Activated CD8-positive, alpha-beta T cell treated with anti-CD3 and anti-CD28 coated beads, Interleukin-2, amount 10 ng/mL, durations not matched to agents 7 days and 5 days (primary cell): ENCODE measurements around the gene ZFAND6. TPM values are rescaled to one million over a fixed set of nuclear protein-coding genes. Genes with fewer than 3 reads are reported as not detected.
A peak's percentile ranks its signal among the peaks of the same experiment; 100 is the strongest.
"Not testable (repeated sequence)": the region's sequence is repeated elsewhere in the genome, so short reads cannot be mapped to it uniquely, and the experiment has no call there.

Source experiments
- ATAC-seq: fragments of 150-1000 bp; cut with Tn5 transposase; one replicate; pipeline ENCODE4 v1.10.0; 2021; ENCODE audit warnings: moderate library complexity
- CTCF ChIA-PET: fragments of 350-600 bp; sonication (Branson Sonifier 250); formaldehyde crosslinking; loops from one replicate; lab custom pipeline; 2021; ENCODE audit warnings: antibody characterized with exemption; lab: Charles Lee
- POLR2A ChIA-PET: fragments of 350-600 bp; sonication (Branson Sonifier 250); formaldehyde crosslinking; loops from one replicate; lab custom pipeline; 2021; ENCODE audit warnings: antibody characterized with exemption; lab: Charles Lee
- DNase-seq: peaks from one replicate; pipeline ENCODE4 v3.0.0-alpha.2; 2020
- H3K27ac Mint-ChIP-seq: one replicate; pipeline ENCODE4 v1.8.0; 2021; ENCODE audit warnings: mild to moderate bottlenecking, mixed read lengths
- H3K27me3 Mint-ChIP-seq: one replicate; pipeline ENCODE4 v1.8.0; 2021; ENCODE audit warnings: low read depth, mixed read lengths
- H3K36me3 Mint-ChIP-seq: one replicate; pipeline ENCODE4 v1.8.0; 2021; ENCODE audit warnings: low read depth, mixed read lengths
- H3K4me1 Mint-ChIP-seq: one replicate; pipeline ENCODE4 v1.8.0; 2021; ENCODE audit warnings: low read depth, mixed read lengths
- H3K4me3 Mint-ChIP-seq: one replicate; pipeline ENCODE4 v1.8.0; 2021; ENCODE audit warnings: mild to moderate bottlenecking, mixed read lengths
- H3K9me3 Mint-ChIP-seq: one replicate; pipeline ENCODE4 v1.8.0; 2022; ENCODE audit warnings: mixed read lengths; ENCODE audit not compliant: insufficient read depth
- total RNA-seq, 2 experiments: library from RNA; stranded (reverse); gene quantifications; one replicate each; pipeline ENCODE4 v1.2.3, GENCODE V29; 2021

Gene ZFAND6
- total RNA-seq, 2 experiments from 2014 or later = 49.9 to 53.1 TPM

DNA sequence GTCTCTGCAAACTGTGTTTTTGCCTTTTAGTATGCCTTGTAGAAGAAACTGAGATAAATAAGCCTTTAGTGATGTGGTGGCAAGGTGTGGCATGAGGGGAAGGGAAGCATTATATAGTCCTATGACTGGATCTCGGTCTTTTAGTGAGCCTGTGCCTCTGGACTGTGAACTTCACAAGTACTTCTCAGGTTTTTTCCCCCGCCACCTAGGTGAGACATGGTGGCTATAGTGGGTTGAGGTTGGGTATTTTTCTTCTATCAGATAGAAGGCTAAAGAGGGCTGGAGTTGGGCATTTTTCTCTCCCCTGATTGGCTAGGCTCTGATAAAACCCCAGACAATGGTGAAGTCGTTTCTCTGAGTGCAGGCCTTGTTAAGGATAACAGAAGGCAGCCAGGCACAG is 38.7 kb upstream of the ZFAND6 start:
- Mint-ChIP-seq H3K27me3 (peaks cover 5% of the 10 kb centered on the region), H3K36me3 (peaks cover 2% of the 10 kb centered on the region)

DNA sequence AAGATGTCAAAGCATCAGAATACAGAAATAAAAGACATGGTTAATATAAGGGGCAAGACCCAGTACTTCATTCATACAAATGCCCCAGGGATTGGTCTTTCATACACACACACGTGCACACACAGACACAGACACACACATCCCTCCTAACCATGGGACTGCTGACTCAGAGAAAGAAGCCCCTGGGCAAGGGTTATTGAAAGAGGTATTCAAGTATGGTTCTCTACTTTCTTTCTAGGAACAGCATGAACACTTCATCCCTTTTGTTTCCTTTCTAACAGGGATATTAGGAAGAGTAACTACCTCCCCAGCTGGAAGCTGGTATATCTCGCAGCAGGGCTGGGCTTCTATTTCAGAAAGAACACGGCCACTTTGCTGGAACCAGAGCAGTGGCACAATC is 33.2 kb upstream of the ZFAND6 start:
- no peak overlapping the region for H3K4me3 Mint-ChIP-seq
- ATAC-seq (no peak), DNase-seq (no peak)
- no peak overlapping the region for H3K27ac Mint-ChIP-seq
- H3K27me3 Mint-ChIP-seq = peaks cover 11% of the 10 kb centered on the region
- H3K9me3 Mint-ChIP-seq = peaks cover 4% of the 10 kb centered on the region
- peaks cover 16% of the 10 kb centered on the region for H3K4me1 Mint-ChIP-seq
- H3K36me3 Mint-ChIP-seq = peaks cover 2% of the 10 kb centered on the region
- ChIA-PET POLR2A (no interaction called here), CTCF (no interaction called here)

More for the DNA sequence above, 38.7 kb upstream of the ZFAND6 start:
- CTCF ChIA-PET = no interaction called here
- POLR2A ChIA-PET = no interaction called here
- Mint-ChIP-seq H3K4me3 (no peak overlapping the region), H3K4me1 (peaks cover 7% of the 10 kb centered on the region), H3K9me3 (peaks cover 4% of the 10 kb centered on the region), H3K27ac (no peak overlapping the region)
- DNase-seq (no peak), ATAC-seq (no peak)

DNA sequence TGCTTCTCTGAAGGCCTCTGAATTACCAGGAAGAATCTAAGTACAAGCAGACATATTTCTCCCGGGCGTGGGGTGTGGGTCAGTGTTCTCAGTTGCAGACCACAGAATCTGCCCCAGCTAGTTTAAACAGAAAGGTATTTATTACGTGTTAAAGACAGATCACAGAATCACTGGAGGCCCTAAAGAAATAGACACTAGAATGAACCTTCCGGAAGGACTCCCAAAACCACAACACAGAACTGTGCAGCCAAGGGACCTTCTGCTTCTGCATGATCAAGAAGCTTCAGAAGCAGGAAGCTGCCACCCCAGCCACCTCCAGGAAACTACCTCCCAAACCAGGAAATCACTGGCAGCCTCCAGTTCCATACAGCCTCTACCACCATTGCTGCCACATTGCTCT is 32.7 kb upstream of the ZFAND6 start:
- Mint-ChIP-seq H3K9me3 (peaks cover 4% of the 10 kb centered on the region), H3K27me3 (peaks cover 11% of the 10 kb centered on the region), H3K36me3 (peaks cover 2% of the 10 kb centered on the region), H3K4me3 (no peak overlapping the region), H3K27ac (no peak overlapping the region), H3K4me1 (peaks cover 18% of the 10 kb centered on the region)
- POLR2A ChIA-PET = no interaction called here
- CTCF ChIA-PET = interaction anchor here (0.8 kb wide), 1 partner anchor 9 kb away, joined by 3 read pairs; no protein-coding TSS in a partner anchor
- ATAC-seq (no peak), DNase-seq (no peak)

DNA sequence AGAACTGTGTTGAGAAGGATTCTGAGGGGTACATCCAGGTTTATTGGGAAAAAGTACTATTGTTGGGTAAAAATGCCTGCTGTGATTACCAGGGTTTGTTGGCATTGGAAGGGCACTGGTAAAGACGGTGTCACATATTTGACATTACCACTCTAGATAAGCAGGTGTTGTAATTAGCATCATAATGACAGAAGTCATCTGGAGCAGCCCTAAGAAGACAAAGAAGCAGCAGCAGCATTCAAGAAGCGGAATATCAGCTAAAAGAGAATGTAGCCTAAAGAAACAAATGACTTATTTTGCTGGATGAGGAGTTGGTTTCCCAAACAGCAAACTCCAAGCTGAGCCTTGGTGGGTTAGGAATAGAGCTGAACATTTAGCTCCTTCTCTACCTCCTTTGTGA is 30.5 kb upstream of the ZFAND6 start:
- H3K36me3 Mint-ChIP-seq = no peaks in the 10 kb centered on the region
- no peaks in the 10 kb centered on the region for H3K9me3 Mint-ChIP-seq
- ATAC-seq = no peak
- H3K4me1 Mint-ChIP-seq = peaks cover 28% of the 10 kb centered on the region
- no peak overlapping the region for H3K4me3 Mint-ChIP-seq
- ChIA-PET CTCF (interaction anchor here (0.6 kb wide), 1 partner anchor 60 kb away, joined by 3 read pairs; no protein-coding TSS in a partner anchor), POLR2A (interaction anchor here (0.6 kb wide), 1 partner anchor 14 kb away, joined by 4 read pairs; no protein-coding TSS in a partner anchor)
- no peak overlapping the region for H3K27ac Mint-ChIP-seq
- peaks cover 7% of the 10 kb centered on the region for H3K27me3 Mint-ChIP-seq
- DNase-seq = no peak

DNA sequence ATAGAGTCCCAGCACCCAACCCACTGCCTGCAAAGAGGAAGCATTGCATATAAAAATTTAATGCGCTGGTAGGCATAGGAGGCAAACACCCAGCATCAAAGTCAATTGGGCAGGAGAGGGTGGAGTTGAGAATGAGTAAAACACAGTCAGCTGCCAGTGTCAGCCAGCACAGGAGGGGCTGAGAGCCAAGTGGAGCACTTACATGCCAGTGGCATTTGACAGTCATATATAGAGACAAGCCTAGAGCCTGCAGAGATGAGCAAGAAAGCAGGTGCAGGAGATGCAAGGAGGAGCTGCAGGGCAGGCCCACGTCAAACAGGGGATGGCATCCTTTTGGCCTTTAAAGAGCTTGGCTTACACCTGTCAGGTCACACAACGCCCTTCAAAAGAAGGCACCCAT is 27.6 kb upstream of the ZFAND6 start:
- Mint-ChIP-seq H3K4me1 (peaks cover 22% of the 10 kb centered on the region), H3K4me3 (no peak overlapping the region), H3K27me3 (peaks cover 7% of the 10 kb centered on the region), H3K9me3 (no peaks in the 10 kb centered on the region), H3K27ac (peak overlapping the region; percentile 40), H3K36me3 (no peaks in the 10 kb centered on the region)
- DNase-seq = no peak
- ATAC-seq = no peak
- ChIA-PET CTCF (interaction anchor here (2.6 kb wide), 1 partner anchor 179 kb away, joined by 10 read pairs; no protein-coding TSS in a partner anchor), POLR2A (no interaction called here)

DNA sequence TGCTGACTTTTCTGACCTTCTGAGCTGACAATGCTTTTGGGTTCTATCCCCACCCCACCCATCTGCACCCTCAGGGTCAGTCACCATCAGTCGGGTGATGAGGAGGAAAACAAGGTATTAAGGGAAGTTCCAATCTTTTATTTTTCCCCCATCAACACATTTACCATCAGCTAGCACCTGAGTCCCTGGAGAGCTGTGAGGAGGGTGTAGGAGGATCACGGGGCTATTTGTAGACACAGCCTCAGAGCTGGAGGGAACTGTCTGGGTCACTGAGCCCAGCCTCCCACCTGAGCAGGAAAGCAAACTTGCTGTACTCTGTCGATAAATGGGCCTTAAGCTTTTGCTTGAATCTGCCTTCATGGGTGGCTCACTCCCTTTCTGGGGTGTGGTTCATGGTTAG is 24.8 kb upstream of the ZFAND6 start:
- ATAC-seq (no peak), DNase-seq (no peak)
- H3K4me1 Mint-ChIP-seq = peaks cover 19% of the 10 kb centered on the region
- ChIA-PET POLR2A (no interaction called here), CTCF (no interaction called here)
- no peak overlapping the region for H3K4me3 Mint-ChIP-seq
- peaks cover 4% of the 10 kb centered on the region for H3K27me3 Mint-ChIP-seq
- no peaks in the 10 kb centered on the region for H3K9me3 Mint-ChIP-seq
- H3K27ac Mint-ChIP-seq = no peak overlapping the region
- no peaks in the 10 kb centered on the region for H3K36me3 Mint-ChIP-seq

DNA sequence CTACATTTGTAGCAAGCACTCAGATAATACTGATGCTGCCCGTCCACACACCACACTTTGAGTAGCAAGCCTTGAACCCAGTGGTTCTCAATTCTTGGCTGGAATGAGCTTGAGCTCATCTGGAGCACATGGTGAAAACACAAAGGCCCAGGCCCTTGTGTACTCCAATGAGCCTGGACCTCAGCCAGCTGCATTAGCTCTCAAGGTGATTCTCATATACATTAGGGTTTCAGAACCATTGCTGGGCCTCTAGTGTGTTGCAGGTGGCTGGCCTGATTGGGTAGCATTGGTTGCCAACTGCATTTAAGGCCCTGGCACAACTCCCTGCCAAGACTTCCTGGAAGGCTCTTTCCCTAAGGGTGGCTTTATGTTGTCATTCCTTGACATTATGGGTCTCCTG is 23.4 kb upstream of the ZFAND6 start:
- Mint-ChIP-seq H3K9me3 (no peaks in the 10 kb centered on the region), H3K4me1 (peaks cover 19% of the 10 kb centered on the region), H3K27ac (no peak overlapping the region), H3K27me3 (no peaks in the 10 kb centered on the region), H3K36me3 (no peaks in the 10 kb centered on the region), H3K4me3 (no peak overlapping the region)
- DNase-seq (no peak), ATAC-seq (no peak)
- ChIA-PET CTCF (no interaction called here), POLR2A (interaction anchor here (0.5 to 0.7 kb wide), 2 partner anchors 30 to 1194 kb away, joined by 3 read pairs; no protein-coding TSS in a partner anchor)

DNA sequence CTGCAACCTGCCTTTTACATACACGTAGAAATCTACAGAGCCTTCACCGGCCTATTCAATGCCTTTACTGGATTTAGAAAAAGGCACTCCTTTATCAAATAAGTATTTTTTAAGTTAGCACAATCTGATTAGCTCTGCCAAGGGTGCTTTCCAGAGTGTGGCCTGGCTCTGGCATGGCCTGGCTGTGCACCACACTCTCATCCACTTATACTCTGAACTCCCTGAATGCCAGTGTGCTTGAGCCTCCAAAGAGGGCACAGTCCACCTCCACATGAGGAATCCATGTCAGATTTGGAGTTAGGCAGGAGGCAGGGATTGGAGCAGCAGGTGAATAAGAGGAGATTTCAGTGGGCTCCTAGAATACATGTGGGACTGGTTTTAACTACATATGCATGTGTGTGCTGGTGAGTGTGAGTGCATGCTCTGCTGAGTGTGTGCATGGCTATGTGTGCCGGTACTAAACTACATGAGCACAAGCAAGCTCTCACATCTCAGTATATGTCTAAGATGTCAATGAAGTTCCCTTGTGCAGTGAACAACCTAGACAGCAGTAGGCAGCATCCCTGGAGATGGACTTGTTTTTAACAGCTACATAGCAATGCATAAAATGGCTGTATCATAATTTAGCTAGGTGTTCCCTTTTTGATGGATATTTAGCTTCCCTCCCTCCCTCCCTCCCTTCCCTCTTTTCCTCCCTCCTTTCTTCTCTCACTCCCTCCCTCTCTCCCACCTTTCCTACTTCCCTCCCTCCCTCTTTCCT is 17.8 kb upstream of the ZFAND6 start:
- ATAC-seq (no peak), DNase-seq (no peak)
- Mint-ChIP-seq H3K9me3 (no peaks in the 10 kb centered on the region), H3K36me3 (no peaks in the 10 kb centered on the region), H3K4me1 (no peaks in the 10 kb centered on the region), H3K4me3 (no peak overlapping the region), H3K27ac (no peak overlapping the region), H3K27me3 (no peaks in the 10 kb centered on the region)
- CTCF ChIA-PET = no interaction called here
- POLR2A ChIA-PET = no interaction called here

DNA sequence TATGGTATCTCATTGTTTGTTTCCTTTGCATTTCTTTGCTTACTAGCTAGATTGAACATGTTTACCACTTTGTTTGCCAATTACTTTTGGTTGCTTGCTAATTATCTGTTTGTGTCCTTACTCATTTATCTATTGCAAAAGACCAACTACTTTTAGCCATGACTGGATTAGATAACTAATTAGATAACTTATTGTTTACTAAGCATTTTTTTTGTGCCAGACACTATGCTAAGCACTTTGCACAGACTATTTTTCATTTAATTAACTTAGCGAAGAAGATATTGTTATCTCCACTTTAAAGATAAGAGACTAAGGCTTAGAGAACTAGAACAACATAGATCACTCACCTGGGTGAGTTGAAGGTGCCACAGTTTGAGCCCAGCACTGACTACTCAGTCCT is 16.9 kb upstream of the ZFAND6 start:
- POLR2A ChIA-PET = interaction anchor here (0.6 kb wide), 1 partner anchor 14 kb away, joined by 4 read pairs; no protein-coding TSS in a partner anchor
- Mint-ChIP-seq H3K4me1 (no peaks in the 10 kb centered on the region), H3K4me3 (no peak overlapping the region), H3K9me3 (no peaks in the 10 kb centered on the region), H3K27ac (no peak overlapping the region), H3K36me3 (no peaks in the 10 kb centered on the region), H3K27me3 (peaks cover under 1% of the 10 kb centered on the region)
- ATAC-seq (no peak), DNase-seq (no peak)
- CTCF ChIA-PET = no interaction called here

DNA sequence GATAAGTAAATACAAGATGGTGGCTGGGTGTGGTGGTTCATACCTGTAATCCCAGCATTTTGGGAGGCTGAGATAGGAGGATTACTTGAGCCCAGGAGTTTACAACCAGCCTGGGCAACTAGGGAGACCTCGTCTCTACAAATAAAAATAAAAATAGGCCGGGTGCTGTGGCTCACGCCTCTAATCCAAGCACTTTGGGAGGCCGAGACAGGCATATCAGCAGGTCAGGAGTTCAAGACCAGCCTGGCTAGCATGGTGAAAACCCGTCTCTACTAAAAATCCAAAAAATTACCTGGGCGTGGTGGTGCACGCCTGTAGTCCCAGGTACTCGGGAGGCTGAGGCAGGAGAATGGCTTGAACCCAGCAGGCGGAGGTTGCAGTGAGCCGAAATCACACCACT is 14.3 kb upstream of the ZFAND6 start:
- H3K36me3 Mint-ChIP-seq, H3K4me1 Mint-ChIP-seq, H3K4me3 Mint-ChIP-seq, CTCF ChIA-PET, ATAC-seq, H3K27ac Mint-ChIP-seq, POLR2A ChIA-PET, H3K27me3 Mint-ChIP-seq, DNase-seq, H3K9me3 Mint-ChIP-seq: not testable (repeated sequence)

DNA sequence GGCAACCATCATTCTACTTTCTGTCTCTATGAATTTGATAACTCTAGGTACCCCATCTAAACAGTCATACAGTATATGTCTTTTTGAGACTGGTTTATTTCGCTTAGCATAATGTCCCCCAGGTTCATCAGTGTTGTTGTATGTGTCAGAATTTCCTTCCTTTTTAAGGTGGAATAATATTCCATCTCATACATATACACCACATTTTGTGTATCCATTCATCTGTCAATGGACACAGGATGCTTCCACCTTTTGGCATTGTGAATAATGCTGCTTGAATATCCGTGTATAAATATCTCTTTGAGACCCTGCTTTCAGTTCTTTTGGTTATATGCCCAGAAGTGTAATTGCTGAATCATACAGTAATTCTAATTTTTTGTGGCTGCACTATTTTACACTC is 10.4 kb upstream of the ZFAND6 start:
- H3K4me3 Mint-ChIP-seq = no peak overlapping the region
- ChIA-PET POLR2A (interaction anchor here (0.7 kb wide), 1 partner anchor 36 kb away, joined by 4 read pairs; no protein-coding TSS in a partner anchor), CTCF (no interaction called here)
- H3K4me1 Mint-ChIP-seq = no peaks in the 10 kb centered on the region
- H3K9me3 Mint-ChIP-seq = no peaks in the 10 kb centered on the region
- H3K27me3 Mint-ChIP-seq = peaks cover 7% of the 10 kb centered on the region
- no peaks in the 10 kb centered on the region for H3K36me3 Mint-ChIP-seq
- no peak overlapping the region for H3K27ac Mint-ChIP-seq
- no peak for DNase-seq
- no peak for ATAC-seq

DNA sequence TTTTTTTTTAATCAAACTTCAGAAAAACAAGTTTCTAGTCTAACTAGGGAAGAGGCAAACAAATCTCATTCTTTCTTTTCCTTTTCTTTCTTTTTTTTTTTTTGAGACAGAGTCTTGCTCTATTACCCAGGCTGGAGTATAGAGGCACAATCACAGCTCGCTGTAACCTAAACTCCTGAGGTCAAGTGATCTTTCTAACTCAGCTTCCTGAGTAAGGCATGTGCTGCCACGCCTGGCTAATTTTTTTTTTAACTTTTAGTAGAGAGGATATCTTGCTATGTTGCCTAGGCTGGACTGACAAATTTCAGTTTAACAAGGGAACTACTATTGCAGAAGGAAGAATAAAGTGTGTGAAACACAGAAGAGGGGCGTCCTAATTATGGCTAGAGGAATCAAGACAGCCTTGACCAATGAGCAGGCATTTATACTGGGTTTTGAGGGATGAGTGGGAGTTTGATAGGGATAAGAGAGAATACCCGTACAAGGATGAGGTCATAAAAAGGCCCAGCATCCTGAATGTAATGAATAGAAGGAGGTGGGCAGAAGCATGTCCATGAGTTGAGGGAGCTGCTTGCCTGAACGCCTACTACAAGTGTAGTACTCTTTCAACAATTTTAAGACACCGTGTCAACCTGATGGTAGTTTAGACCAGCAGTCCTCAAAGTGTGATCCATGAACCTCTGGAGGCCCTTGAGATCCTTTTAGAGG is 6.7 kb upstream of the ZFAND6 start:
- ChIA-PET CTCF (interaction anchor here (2.1 kb wide), 1 partner anchor 8 kb away, joined by 5 read pairs; no protein-coding TSS in a partner anchor), POLR2A (interaction anchor here (0.6 kb wide), 1 partner anchor 342 kb away, joined by 3 read pairs; no protein-coding TSS in a partner anchor)
- ATAC-seq (no peak), DNase-seq (no peak)
- Mint-ChIP-seq H3K4me1 (peaks cover 8% of the 10 kb centered on the region), H3K36me3 (no peaks in the 10 kb centered on the region), H3K4me3 (no peak overlapping the region), H3K27ac (no peak overlapping the region), H3K27me3 (peaks cover 8% of the 10 kb centered on the region), H3K9me3 (no peaks in the 10 kb centered on the region)
